ENCODE results near the gene DDX42. TPM values are rescaled to one million over a fixed set of nuclear protein-coding genes. Genes with fewer than 3 reads are reported as not detected.

Gene DDX42
- total and polyA plus RNA-seq, 9 of the 15 experiments (the other 6 are each of a cell fraction or from before 2014, with no cell fraction given), result 16.5 to 149 (median 87.6) TPM

- TF ChIP-seq ZNF609 (CRISPR knock-in tag; IDR thresholded peaks at IDR 0.05; ENCODE audit: borderline replicate concordance) (peak; percentile 88; the same call in 1 of the 2 replicates), PBX2 (CRISPR knock-in tag; IDR thresholded peaks at IDR 0.05; ENCODE audit: low read depth) (no peak), PBX2 (tag; conservative IDR thresholded peaks at IDR 0.05; ENCODE audit: low read depth) (no peak), ZNF830 (CRISPR knock-in tag; IDR thresholded peaks at IDR 0.05) (0 out of 2 replicates have a peak, but pooled peaks have one; percentile 28), EP400 (IDR thresholded peaks at IDR 0.05) (peak; percentile 84), MEF2A (IDR thresholded peaks at IDR 0.05; ENCODE audit: control insufficient read depth, low read depth, low read length) (0 out of 2 replicates have a peak, but pooled peaks have one; percentile 33), SIN3B (IDR thresholded peaks at IDR 0.05; ENCODE audit: low read depth) (peak; percentile 79), FOXJ3 (CRISPR knock-in tag; IDR thresholded peaks at IDR 0.05) (no peak), AFF4 (CRISPR knock-in tag; IDR thresholded peaks at IDR 0.05) (peak; percentile 91), CREM (IDR thresholded peaks at IDR 0.05; ENCODE audit: low read depth) (peak; percentile 84), SAFB2 (IDR thresholded peaks at IDR 0.05; ENCODE audit: borderline replicate concordance, low read depth, low read length, severe bottlenecking) (no peak), STAT5A (IDR thresholded peaks at IDR 0.05; ENCODE audit: borderline replicate concordance, low read length) (peak; percentile 72; the same call in 1 of the 2 replicates)
- TF ChIP-seq, protein P1, sequence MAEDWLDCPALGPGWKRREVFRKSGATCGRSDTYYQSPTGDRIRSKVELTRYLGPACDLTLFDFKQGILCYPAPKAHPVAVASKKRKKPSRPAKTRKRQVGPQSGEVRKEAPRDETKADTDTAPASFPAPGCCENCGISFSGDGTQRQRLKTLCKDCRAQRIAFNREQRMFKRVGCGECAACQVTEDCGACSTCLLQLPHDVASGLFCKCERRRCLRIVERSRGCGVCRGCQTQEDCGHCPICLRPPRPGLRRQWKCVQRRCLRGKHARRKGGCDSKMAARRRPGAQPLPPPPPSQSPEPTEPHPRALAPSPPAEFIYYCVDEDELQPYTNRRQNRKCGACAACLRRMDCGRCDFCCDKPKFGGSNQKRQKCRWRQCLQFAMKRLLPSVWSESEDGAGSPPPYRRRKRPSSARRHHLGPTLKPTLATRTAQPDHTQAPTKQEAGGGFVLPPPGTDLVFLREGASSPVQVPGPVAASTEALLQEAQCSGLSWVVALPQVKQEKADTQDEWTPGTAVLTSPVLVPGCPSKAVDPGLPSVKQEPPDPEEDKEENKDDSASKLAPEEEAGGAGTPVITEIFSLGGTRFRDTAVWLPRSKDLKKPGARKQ (CRISPR knock-in tag; IDR thresholded peaks at IDR 0.05), result no peak
Observed at GRCh38 chr17:63842540-63843386, 68.8 kb downstream of the DDX42 start, which contains the start of gene SMARCD2 (continued).
